MM.1S (cell line): ENCODE measurements around the gene CHRFAM7A.
"Not testable (repeated sequence)": the region's sequence is repeated elsewhere in the genome, so short reads cannot be mapped to it uniquely, and the experiment has no call there.

Experiments
- CTCF ChIP-seq: fragments of 300-600 bp; sonication (generic); IDR thresholded peaks from 2 replicates; pipeline ENCODE4 v1.5.1; 2016; ENCODE audit warnings: antibody characterized with exemption, low read length, mixed read lengths
- EZH2 ChIP-seq: fragments of 300-600 bp; sonication (generic); optimal IDR thresholded peaks from 2 replicates; pipeline ENCODE3; 2017; ENCODE audit warnings: low read depth, mild to moderate bottlenecking, antibody characterized with exemption, low read length, mixed read lengths
- EZH2phosphoT487 ChIP-seq: fragments of 300-600 bp; sonication (generic); IDR thresholded peaks from 2 replicates; pipeline ENCODE4 v1.6.1; 2018; ENCODE audit warnings: antibody characterized with exemption, low read length

- not testable (repeated sequence) for TF ChIP-seq EZH2, CTCF, EZH2phosphoT487
Observed at GRCh38 chr15:30376375-30377081, 16.8 kb downstream of the CHRFAM7A start.
